ENCODE measurements around the gene DNAJC30. TPM values are rescaled to one million over a fixed set of nuclear protein-coding genes. Genes with fewer than 3 reads are reported as not detected.
"Not testable (repeated sequence)": the region's sequence is repeated elsewhere in the genome, so short reads cannot be mapped to it uniquely, and the experiment has no call there.

The DNAJC30 gene
- total RNA-seq (10 to 100 TPM; 10.6 to 11.5 TPM), total RNA-seq (7.8 to 11.1 reads per million in 2 donors)

DNA sequence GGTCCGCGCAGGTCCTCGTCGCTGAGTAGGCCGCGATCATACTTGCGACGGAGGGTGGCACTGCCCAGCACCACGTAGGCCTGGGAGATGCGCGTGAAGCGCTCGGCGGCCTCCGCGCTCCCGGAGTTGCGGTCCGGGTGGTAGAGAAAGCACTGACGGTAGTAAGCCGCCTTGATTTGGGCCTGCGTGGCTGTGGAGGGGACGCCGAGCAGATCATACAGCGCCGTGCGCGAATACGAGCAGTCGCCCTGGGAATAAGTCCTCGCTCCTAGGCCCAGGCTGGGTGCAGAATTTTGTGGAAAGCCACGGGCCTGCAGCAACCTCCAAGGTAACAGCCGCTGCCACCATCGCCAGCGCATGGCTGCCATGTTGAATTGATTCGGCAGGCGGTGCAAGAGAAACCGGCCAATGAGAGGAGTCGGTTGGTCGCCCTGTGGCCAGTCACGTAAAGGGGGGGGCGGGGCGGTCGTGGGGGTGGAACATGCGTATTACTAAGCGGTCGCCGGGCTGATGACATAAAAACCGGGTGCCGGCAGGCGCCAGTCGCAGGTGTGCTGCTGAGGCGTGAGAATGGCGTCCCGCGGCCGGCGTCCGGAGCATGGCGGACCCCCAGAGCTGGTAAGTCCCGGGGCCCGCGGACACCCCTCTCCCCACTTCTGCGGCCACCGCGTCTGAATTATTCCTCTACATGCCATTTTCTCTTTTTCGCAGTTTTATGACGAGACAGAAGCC lies at the start of gene DNAJC30, which contains the start of gene BUD23:
TSS of gene DNAJC30 (minus strand) at position 398 of the 732 bp plus-strand sequence. CDS start at position 368, 30 bp downstream.
TSS of gene BUD23 (plus strand) at position 542 of the 732 bp plus-strand sequence. CDS start at position 571, 29 bp downstream.
- H3K27me3 Mint-ChIP-seq: no peaks in the 10 kb centered on the region
- ATAC-seq: peak; percentile 97
- DNase-seq: peak; percentile 82 to 95 (median 93)
- H3K4me3 Mint-ChIP-seq: peak within 1 kb of the TSS; percentile 99
- H3K9me3 ChIP-seq (ENCODE audit: control insufficient read depth, low read length, poor library complexity, severe bottlenecking): no peaks in the 10 kb centered on the region
- H3K36me3 Mint-ChIP-seq (ENCODE audit: low read depth): peaks cover 2% of the 10 kb centered on the region
- H3K27ac Mint-ChIP-seq: peak within 1 kb of the TSS; percentile 95
- H3K4me1 Mint-ChIP-seq: peaks cover 16% of the 10 kb centered on the region

GRCh38 chr7:73732397-73732796 lies 49.1 kb upstream of the DNAJC30 start:
- peaks cover 17% of the 10 kb centered on the region for H3K27me3 Mint-ChIP-seq
- H3K4me1 Mint-ChIP-seq: peaks cover 4% of the 10 kb centered on the region
- no peaks in the 10 kb centered on the region for H3K9me3 ChIP-seq (ENCODE audit: control insufficient read depth, low read length, poor library complexity, severe bottlenecking)
- H3K36me3 Mint-ChIP-seq (ENCODE audit: low read depth): peaks cover 2% of the 10 kb centered on the region
- ATAC-seq (no peak), DNase-seq (no peak)
- H3K27ac Mint-ChIP-seq: no peak overlapping the region
- H3K4me3 Mint-ChIP-seq: no peak overlapping the region

DNA sequence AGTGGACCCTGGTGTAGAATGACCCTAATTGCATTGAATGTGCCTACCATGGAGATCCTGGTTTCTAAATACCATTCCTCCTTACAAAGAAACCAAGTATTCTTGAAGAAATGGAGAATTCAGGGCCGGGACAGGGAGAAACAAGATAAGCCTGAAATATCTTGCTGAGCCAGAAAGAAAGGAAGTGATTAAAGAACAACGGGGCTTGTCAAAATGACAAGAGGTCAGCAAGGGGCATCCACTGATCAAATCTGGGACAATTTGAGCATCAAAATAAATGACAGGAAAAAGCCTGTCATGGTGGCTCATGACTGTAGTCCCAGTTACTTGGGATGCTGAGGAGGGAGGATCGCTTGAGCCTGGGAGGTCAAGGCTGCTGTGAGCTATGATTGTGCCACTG lies 47.2 kb upstream of the DNAJC30 start:
- H3K4me3 Mint-ChIP-seq: no peak overlapping the region
- ATAC-seq: no peak
- peaks cover 4% of the 10 kb centered on the region for H3K4me1 Mint-ChIP-seq
- H3K27ac Mint-ChIP-seq: no peak overlapping the region
- peaks cover 17% of the 10 kb centered on the region for H3K27me3 Mint-ChIP-seq
- H3K9me3 ChIP-seq (ENCODE audit: control insufficient read depth, low read length, poor library complexity, severe bottlenecking): no peaks in the 10 kb centered on the region
- H3K36me3 Mint-ChIP-seq (ENCODE audit: low read depth): peaks cover 2% of the 10 kb centered on the region
- DNase-seq: no peak

GRCh38 chr7:73728551-73728950 lies 45.3 kb upstream of the DNAJC30 start:
- H3K36me3 Mint-ChIP-seq (ENCODE audit: low read depth): peaks cover 2% of the 10 kb centered on the region

GRCh38 chr7:73727952-73728351 lies 44.7 kb upstream of the DNAJC30 start:
- Mint-ChIP-seq H3K4me3 (no peak overlapping the region), H3K27ac (no peak overlapping the region), H3K36me3 (ENCODE audit: low read depth) (peaks cover 2% of the 10 kb centered on the region), H3K4me1 (peaks cover 3% of the 10 kb centered on the region), H3K27me3 (peaks cover 17% of the 10 kb centered on the region)
- no peaks in the 10 kb centered on the region for H3K9me3 ChIP-seq (ENCODE audit: control insufficient read depth, low read length, poor library complexity, severe bottlenecking)
- ATAC-seq: no peak
- no peak for DNase-seq

More at GRCh38 chr7:73728551-73728950, 45.3 kb upstream of the DNAJC30 start:
- no peak overlapping the region for H3K4me3 Mint-ChIP-seq
- H3K27me3 Mint-ChIP-seq: peaks cover 17% of the 10 kb centered on the region
- DNase-seq (no peak), ATAC-seq (no peak)
- no peak overlapping the region for H3K27ac Mint-ChIP-seq
- H3K4me1 Mint-ChIP-seq: peaks cover 3% of the 10 kb centered on the region
- no peaks in the 10 kb centered on the region for H3K9me3 ChIP-seq (ENCODE audit: control insufficient read depth, low read length, poor library complexity, severe bottlenecking)

GRCh38 chr7:73726083-73726466 lies 42.8 kb upstream of the DNAJC30 start:
- peaks cover 3% of the 10 kb centered on the region for H3K4me1 Mint-ChIP-seq
- peaks cover 2% of the 10 kb centered on the region for H3K36me3 Mint-ChIP-seq (ENCODE audit: low read depth)
- no peak overlapping the region for H3K27ac Mint-ChIP-seq
- DNase-seq: no peak
- peaks cover 17% of the 10 kb centered on the region for H3K27me3 Mint-ChIP-seq
- no peak overlapping the region for H3K4me3 Mint-ChIP-seq
- ATAC-seq: peak; percentile 17
- H3K9me3 ChIP-seq (ENCODE audit: control insufficient read depth, low read length, poor library complexity, severe bottlenecking): no peaks in the 10 kb centered on the region

DNA sequence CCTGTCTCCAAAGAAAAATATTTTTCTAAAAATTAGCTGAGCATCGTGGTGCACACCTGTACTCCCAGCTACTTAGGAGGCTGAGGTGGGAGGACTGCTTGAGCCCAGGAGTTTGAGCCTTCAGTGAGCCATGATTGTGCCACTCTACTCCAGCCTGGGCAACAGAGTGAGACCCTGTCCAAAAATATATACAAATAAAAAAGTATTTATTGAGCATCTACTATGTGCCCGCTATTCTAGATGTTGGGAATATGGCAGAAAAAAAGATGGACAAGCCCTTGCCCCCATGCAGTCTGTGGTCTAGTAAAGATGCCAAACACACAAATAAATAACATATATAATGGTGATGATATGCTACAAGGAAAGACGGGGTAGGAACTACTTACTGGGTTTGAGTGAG lies 40.6 kb upstream of the DNAJC30 start:
- H3K9me3 ChIP-seq (ENCODE audit: control insufficient read depth, low read length, poor library complexity, severe bottlenecking): no peaks in the 10 kb centered on the region
- H3K27ac Mint-ChIP-seq: no peak overlapping the region
- no peak for ATAC-seq
- H3K36me3 Mint-ChIP-seq (ENCODE audit: low read depth): peaks cover 2% of the 10 kb centered on the region
- peaks cover 11% of the 10 kb centered on the region for H3K27me3 Mint-ChIP-seq
- DNase-seq: no peak
- peaks cover 7% of the 10 kb centered on the region for H3K4me1 Mint-ChIP-seq
- no peak overlapping the region for H3K4me3 Mint-ChIP-seq

GRCh38 chr7:73722785-73723184 lies 39.5 kb upstream of the DNAJC30 start:
- H3K27ac Mint-ChIP-seq: no peak overlapping the region
- peaks cover under 1% of the 10 kb centered on the region for H3K27me3 Mint-ChIP-seq
- no peaks in the 10 kb centered on the region for H3K36me3 Mint-ChIP-seq (ENCODE audit: low read depth)
- DNase-seq (no peak), ATAC-seq (no peak)
- peaks cover 11% of the 10 kb centered on the region for H3K4me1 Mint-ChIP-seq
- no peaks in the 10 kb centered on the region for H3K9me3 ChIP-seq (ENCODE audit: control insufficient read depth, low read length, poor library complexity, severe bottlenecking)
- H3K4me3 Mint-ChIP-seq: no peak overlapping the region

GRCh38 chr7:73722182-73722581 lies 38.9 kb upstream of the DNAJC30 start:
- H3K9me3 ChIP-seq (ENCODE audit: control insufficient read depth, low read length, poor library complexity, severe bottlenecking); H3K4me3 Mint-ChIP-seq; H3K27me3 Mint-ChIP-seq; ATAC-seq; DNase-seq; H3K27ac Mint-ChIP-seq; H3K36me3 Mint-ChIP-seq (ENCODE audit: low read depth): not testable (repeated sequence)
- H3K4me1 Mint-ChIP-seq: peaks cover 15% of the 10 kb centered on the region

- Mint-ChIP-seq H3K27ac (no peak overlapping the region), H3K36me3 (ENCODE audit: low read depth) (no peaks in the 10 kb centered on the region), H3K4me1 (peaks cover 20% of the 10 kb centered on the region), H3K4me3 (peak overlapping the region; percentile 78), H3K27me3 (no peaks in the 10 kb centered on the region)
- no peak for ATAC-seq
- H3K9me3 ChIP-seq (ENCODE audit: control insufficient read depth, low read length, poor library complexity, severe bottlenecking): no peaks in the 10 kb centered on the region
- DNase-seq: no peak
These were observed 38.1 kb upstream of the DNAJC30 start for GRCh38 chr7:73721377-73721817.

GRCh38 chr7:73720443-73720842 lies 37.2 kb upstream of the DNAJC30 start:
- Mint-ChIP-seq H3K4me1 (peaks cover 20% of the 10 kb centered on the region), H3K4me3 (peak overlapping the region; percentile 85), H3K27ac (peak overlapping the region; percentile 89)
- DNase-seq; ATAC-seq; H3K36me3 Mint-ChIP-seq (ENCODE audit: low read depth); H3K27me3 Mint-ChIP-seq; H3K9me3 ChIP-seq (ENCODE audit: control insufficient read depth, low read length, poor library complexity, severe bottlenecking): not testable (repeated sequence)

GRCh38 chr7:73719806-73720169 lies 36.5 kb upstream of the DNAJC30 start:
- Mint-ChIP-seq H3K27me3 (no peaks in the 10 kb centered on the region), H3K36me3 (ENCODE audit: low read depth) (no peaks in the 10 kb centered on the region), H3K4me3 (peak overlapping the region; percentile 85), H3K4me1 (peaks cover 19% of the 10 kb centered on the region), H3K27ac (peak overlapping the region; percentile 89)
- ATAC-seq: no peak
- H3K9me3 ChIP-seq (ENCODE audit: control insufficient read depth, low read length, poor library complexity, severe bottlenecking): no peaks in the 10 kb centered on the region
- DNase-seq: no peak

- Mint-ChIP-seq H3K4me3 (peak within 1 kb of the TSS; percentile 96), H3K27me3 (no peaks in the 10 kb centered on the region), H3K4me1 (peaks cover 18% of the 10 kb centered on the region), H3K27ac (peak within 1 kb of the TSS; percentile 89), H3K36me3 (ENCODE audit: low read depth) (no peaks in the 10 kb centered on the region)
- ATAC-seq (peak; percentile 74), DNase-seq (peak; percentile 62 to 77 (median 73))
- no peaks in the 10 kb centered on the region for H3K9me3 ChIP-seq (ENCODE audit: control insufficient read depth, low read length, poor library complexity, severe bottlenecking)
These were observed 35.9 kb upstream of the DNAJC30 start, which contains the start of gene STX1A for GRCh38 chr7:73718905-73719805. Gene STX1A, minus strand, starts transcription at chr7:73719669. Its CDS starts 38 bp downstream, at chr7:73719631.

All from T-helper 17 cell (primary cell).